Activated CD8-positive, alpha-beta T cell treated with anti-CD3 and anti-CD28 coated beads for 36 hours (primary cell): ENCODE measurements around the gene GTF2E1. TPM values are rescaled to one million over a fixed set of nuclear protein-coding genes. Genes with fewer than 3 reads are reported as not detected.
"Not testable (repeated sequence)": the region's sequence is repeated elsewhere in the genome, so short reads cannot be mapped to it uniquely, and the experiment has no call there.

Experiments used
- ATAC-seq: fragments of 200-7000 bp; cut with Tn5 transposase; one replicate; pipeline ENCODE4 v1.10.0; 2021; ENCODE audit warnings: mild to moderate bottlenecking, moderate library complexity
- CTCF ChIA-PET: fragments of 350-600 bp; sonication (Branson Sonifier 250); formaldehyde crosslinking; loops from one replicate; lab custom pipeline; 2021; ENCODE audit warnings: antibody characterized with exemption; lab: Charles Lee
- POLR2A ChIA-PET: fragments of 350-600 bp; sonication (Branson Sonifier 250); formaldehyde crosslinking; loops from one replicate; lab custom pipeline; 2021; ENCODE audit warnings: antibody characterized with exemption; lab: Charles Lee
- DNase-seq: peaks from one replicate; pipeline ENCODE4 v3.0.0-alpha.2; 2020
- H3K27ac Mint-ChIP-seq: one replicate; pipeline ENCODE4 v1.8.0; 2021; ENCODE audit warnings: mild to moderate bottlenecking, mixed read lengths
- H3K27me3 Mint-ChIP-seq: one replicate; pipeline ENCODE4 v1.8.0; 2021; ENCODE audit warnings: mixed read lengths
- H3K36me3 Mint-ChIP-seq: one replicate; pipeline ENCODE4 v1.8.0; 2021; ENCODE audit warnings: low read depth, mixed read lengths
- H3K4me1 Mint-ChIP-seq: one replicate; pipeline ENCODE4 v1.8.0; 2021; ENCODE audit warnings: low read depth, mixed read lengths
- H3K4me3 Mint-ChIP-seq: one replicate; pipeline ENCODE4 v1.8.0; 2021; ENCODE audit warnings: mild to moderate bottlenecking, moderate library complexity, mixed read lengths
- H3K9me3 Mint-ChIP-seq: one replicate; pipeline ENCODE4 v1.8.0; 2021; ENCODE audit warnings: mixed read lengths
- intact Hi-C: fragments of 100-400 bp; cut with micrococcal nuclease; formaldehyde crosslinking; loops from one replicate; pipeline ENCODE4 v1.10.0; 2022
- total RNA-seq, 2 experiments: library from RNA; stranded (reverse); gene quantifications; one replicate each; pipeline ENCODE4 v1.2.3, GENCODE V29; 2021
- TF ChIP-seq, protein P1 (sequence below): fragments of 200-600 bp; IDR thresholded peaks from one replicate; pipeline ENCODE4 v1.8.0; 2022; ENCODE audit warnings: antibody characterized with exemption, mild to moderate bottlenecking

GTF2E1 gene
- total RNA-seq, 2 experiments from 2014 or later: 25.2 to 25.9 TPM

DNA sequence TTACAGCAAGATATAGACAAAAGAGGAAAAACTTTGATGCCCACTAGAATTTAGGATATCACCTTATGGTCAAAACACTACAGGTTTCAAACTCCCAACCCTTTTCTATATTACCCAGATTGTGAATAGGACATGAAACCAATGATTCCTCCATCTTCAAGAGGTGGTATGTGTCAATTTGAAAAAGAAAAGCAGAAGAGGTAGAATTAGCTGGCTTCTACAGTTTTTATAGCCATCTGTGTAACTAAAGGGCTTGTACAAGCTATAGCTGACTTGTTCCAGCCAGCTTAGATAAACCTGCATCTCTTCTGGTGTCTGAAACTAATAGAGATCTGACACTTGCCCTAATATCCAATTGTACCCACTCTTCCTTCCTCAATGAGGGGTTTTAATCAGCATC is 35.6 kb upstream of the GTF2E1 start:
- DNase-seq (no peak), ATAC-seq (no peak)
- TF ChIP-seq, protein P1, sequence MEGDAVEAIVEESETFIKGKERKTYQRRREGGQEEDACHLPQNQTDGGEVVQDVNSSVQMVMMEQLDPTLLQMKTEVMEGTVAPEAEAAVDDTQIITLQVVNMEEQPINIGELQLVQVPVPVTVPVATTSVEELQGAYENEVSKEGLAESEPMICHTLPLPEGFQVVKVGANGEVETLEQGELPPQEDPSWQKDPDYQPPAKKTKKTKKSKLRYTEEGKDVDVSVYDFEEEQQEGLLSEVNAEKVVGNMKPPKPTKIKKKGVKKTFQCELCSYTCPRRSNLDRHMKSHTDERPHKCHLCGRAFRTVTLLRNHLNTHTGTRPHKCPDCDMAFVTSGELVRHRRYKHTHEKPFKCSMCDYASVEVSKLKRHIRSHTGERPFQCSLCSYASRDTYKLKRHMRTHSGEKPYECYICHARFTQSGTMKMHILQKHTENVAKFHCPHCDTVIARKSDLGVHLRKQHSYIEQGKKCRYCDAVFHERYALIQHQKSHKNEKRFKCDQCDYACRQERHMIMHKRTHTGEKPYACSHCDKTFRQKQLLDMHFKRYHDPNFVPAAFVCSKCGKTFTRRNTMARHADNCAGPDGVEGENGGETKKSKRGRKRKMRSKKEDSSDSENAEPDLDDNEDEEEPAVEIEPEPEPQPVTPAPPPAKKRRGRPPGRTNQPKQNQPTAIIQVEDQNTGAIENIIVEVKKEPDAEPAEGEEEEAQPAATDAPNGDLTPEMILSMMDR: no peak
- no peaks in the 10 kb centered on the region for H3K27me3 Mint-ChIP-seq
- ChIA-PET POLR2A (no interaction called here), CTCF (no interaction called here)
- peaks cover 37% of the 10 kb centered on the region for H3K36me3 Mint-ChIP-seq
- no peaks in the 10 kb centered on the region for H3K4me1 Mint-ChIP-seq
- H3K4me3 Mint-ChIP-seq: no peak overlapping the region
- peaks cover 11% of the 10 kb centered on the region for H3K9me3 Mint-ChIP-seq
- intact Hi-C loops: no loop called here
- H3K27ac Mint-ChIP-seq: no peak overlapping the region

DNA sequence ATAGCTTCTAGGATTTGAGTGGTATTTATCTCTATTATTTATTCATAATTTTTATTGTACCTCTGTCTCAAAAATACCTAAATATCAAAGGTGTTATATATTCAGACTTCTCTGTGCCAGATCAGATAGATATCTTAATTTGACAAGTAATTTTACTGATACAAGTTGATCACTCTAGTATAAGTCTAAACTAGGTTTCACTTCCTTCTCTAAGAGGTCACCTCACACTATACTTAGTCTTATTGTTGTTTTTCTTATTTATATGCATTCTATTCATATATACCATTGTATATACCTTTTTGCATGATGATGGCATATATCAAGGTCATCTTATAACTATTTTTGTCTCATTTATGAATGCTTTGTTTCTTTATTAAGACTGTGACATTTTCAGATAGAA is 34.1 kb upstream of the GTF2E1 start:
- ATAC-seq: no peak

DNA sequence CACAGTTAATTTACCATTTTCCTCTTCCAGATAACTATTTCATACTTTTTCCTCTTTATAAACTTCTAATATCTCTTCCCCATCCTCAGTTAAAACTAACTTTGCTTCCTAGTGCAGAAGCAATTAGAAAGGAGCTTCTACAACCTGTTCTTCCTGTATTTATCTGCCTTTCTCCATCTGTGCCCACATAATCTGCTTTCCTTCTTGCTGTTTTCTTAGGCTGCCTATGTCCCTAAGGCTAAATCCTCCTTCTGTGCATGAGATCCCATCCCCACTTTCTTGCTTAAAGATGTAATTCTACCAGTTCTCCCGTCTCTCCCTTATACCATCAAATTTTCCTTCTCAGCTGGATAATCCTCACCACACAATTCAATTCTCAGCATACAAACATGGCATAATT is 32.2 kb upstream of the GTF2E1 start:
- Mint-ChIP-seq H3K27ac (no peak overlapping the region), H3K9me3 (no peaks in the 10 kb centered on the region), H3K4me3 (no peak overlapping the region), H3K36me3 (peaks cover 13% of the 10 kb centered on the region), H3K27me3 (no peaks in the 10 kb centered on the region), H3K4me1 (peaks cover 7% of the 10 kb centered on the region)
- ChIA-PET POLR2A (no interaction called here), CTCF (interaction anchor here (1.0 to 1.1 kb wide), 2 partner anchors 29 to 149 kb away, joined by 3 to 4 read pairs; no protein-coding TSS in a partner anchor)
- no peak for ATAC-seq
- TF ChIP-seq, protein P1: no peak
- intact Hi-C loops: no loop called here
- no peak for DNase-seq

More for the DNA sequence above, 34.1 kb upstream of the GTF2E1 start:
- no peak for DNase-seq
- Mint-ChIP-seq H3K4me1 (no peaks in the 10 kb centered on the region), H3K27me3 (no peaks in the 10 kb centered on the region), H3K27ac (no peak overlapping the region), H3K9me3 (peaks cover 9% of the 10 kb centered on the region), H3K4me3 (no peak overlapping the region), H3K36me3 (peaks cover 27% of the 10 kb centered on the region)
- ChIA-PET POLR2A (no interaction called here), CTCF (interaction anchor here (1.5 kb wide), 1 partner anchor 147 kb away, joined by 3 read pairs; no protein-coding TSS in a partner anchor)
- TF ChIP-seq, protein P1: no peak
- intact Hi-C loops: no loop called here

DNA sequence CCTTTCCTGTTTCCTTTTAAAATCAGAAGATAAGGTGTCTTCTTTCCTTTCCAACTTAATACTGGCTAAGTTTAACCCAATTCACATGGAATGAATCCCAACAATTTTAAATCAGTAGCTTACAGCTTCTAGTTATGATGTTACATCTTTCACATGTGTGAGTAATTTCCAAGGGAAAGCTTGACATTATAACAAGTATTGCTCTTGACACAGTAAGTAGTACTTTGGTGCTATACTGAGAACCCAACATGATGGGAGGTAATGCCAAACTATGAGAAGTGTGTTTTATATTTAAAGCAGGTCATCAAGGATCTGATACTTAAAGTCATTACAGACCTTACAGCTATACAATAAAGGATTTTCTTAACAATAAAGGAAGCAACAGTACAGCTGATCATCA is 29.3 kb upstream of the GTF2E1 start:
- Mint-ChIP-seq H3K9me3 (no peaks in the 10 kb centered on the region), H3K27me3 (no peaks in the 10 kb centered on the region), H3K4me3 (no peak overlapping the region), H3K36me3 (peaks cover 4% of the 10 kb centered on the region), H3K27ac (no peak overlapping the region), H3K4me1 (peaks cover 13% of the 10 kb centered on the region)
- TF ChIP-seq, protein P1: no peak
- CTCF ChIA-PET: no interaction called here
- intact Hi-C loops: no loop called here
- POLR2A ChIA-PET: no interaction called here
- DNase-seq (no peak), ATAC-seq (no peak)

DNA sequence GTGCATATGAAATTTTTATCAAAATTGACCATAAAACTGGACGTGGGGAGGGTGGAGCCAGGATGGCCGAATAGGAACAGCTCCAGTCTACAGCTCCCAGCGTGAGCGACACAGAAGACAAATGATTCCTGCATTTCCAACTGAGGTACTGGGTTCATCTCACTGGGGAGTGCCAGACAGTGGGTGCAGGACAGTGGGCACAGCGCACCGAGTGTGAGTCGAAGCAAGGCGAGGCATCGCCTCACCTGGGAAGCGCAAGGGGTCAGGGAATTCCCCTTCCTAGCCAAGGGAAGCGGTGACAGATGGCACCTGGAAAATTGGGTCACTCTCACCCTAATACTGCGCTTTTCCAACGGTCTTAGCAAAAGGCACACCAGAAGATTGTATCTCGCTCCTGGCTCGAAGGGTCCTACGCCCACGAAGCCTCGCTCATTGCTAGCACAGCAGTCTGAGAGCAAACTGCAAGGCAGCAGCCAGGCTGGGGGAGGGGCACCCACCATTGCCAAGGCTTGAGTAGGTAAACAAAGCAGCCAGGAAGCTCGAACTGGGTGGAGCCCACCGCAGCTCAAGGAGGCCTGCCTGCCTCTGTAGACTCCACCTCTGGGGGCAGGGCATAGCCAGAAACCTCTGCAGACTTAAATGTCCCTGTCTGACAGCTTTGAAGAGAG is 23.2 kb upstream of the GTF2E1 start:
- Mint-ChIP-seq H3K36me3 (peaks cover 37% of the 10 kb centered on the region), H3K4me1 (peaks cover 42% of the 10 kb centered on the region), H3K27ac (peak overlapping the region; percentile 76), H3K4me3 (peak overlapping the region; percentile 52)
- intact Hi-C loops, H3K27me3 Mint-ChIP-seq, ATAC-seq, POLR2A ChIA-PET, H3K9me3 Mint-ChIP-seq, CTCF ChIA-PET: not testable (repeated sequence)
- DNase-seq: peak; percentile 87
